Left ventricle myocardium inferior (tissue), 1 donor: ENCODE measurements around the gene C1orf116. TPM values are rescaled to one million over a fixed set of nuclear protein-coding genes. Genes with fewer than 3 reads are reported as not detected.

Source experiments
- DNase-seq: peaks from one replicate; pipeline ENCODE4 v3.0.0-alpha.2; 2020
- H3K27ac ChIP-seq: fragments of 200-600 bp; replicated peaks from 2 replicates; pipeline ENCODE4 v1.8.0; 2021
- H3K27me3 ChIP-seq: fragments of 200-600 bp; 2 replicates; pipeline ENCODE4 v1.8.0; 2021; ENCODE audit warnings: low read depth
- H3K36me3 ChIP-seq: fragments of 200-600 bp; 2 replicates; pipeline ENCODE4 v1.8.0; 2021
- H3K4me1 ChIP-seq: fragments of 200-600 bp; 2 replicates; pipeline ENCODE4 v1.8.0; 2021
- H3K4me3 ChIP-seq: fragments of 200-600 bp; 2 replicates; pipeline ENCODE4 v1.8.0; 2021; ENCODE audit warnings: mild to moderate bottlenecking, moderate library complexity
- H3K9me3 ChIP-seq: fragments of 200-600 bp; replicated peaks from 2 replicates; pipeline ENCODE4 v1.8.0; 2021
- CTCF ChIP-seq: fragments of 200-600 bp; IDR thresholded peaks from 2 replicates; pipeline ENCODE4 v1.8.0; 2021; ENCODE audit warnings: antibody characterized with exemption, mild to moderate bottlenecking, borderline replicate concordance
- intact Hi-C: fragments of 100-400 bp; cut with micrococcal nuclease; formaldehyde crosslinking; loops from one replicate; pipeline ENCODE4 v1.11.0; 2022
- total RNA-seq: library from RNA; stranded (reverse); fragmentation: NEBNext Ultra II Directional; extraction: Animal tissue kit (Norgen Biotek cat#: 25700); gene quantifications from one replicate; pipeline ENCODE4 v1.2.1, GENCODE V29; 2021
- donor health status: DM: no; HTN: yes; CAD: no; lungs with severe emphysema.

Gene C1orf116
- total RNA-seq, 1 donor from 2014 or later: 0.74 TPM

- no peak for DNase-seq
- peaks cover 4% of the 10 kb centered on the region for H3K27me3 ChIP-seq
- H3K4me3 ChIP-seq: no peak overlapping the region
- no peak overlapping the region for H3K27ac ChIP-seq
- H3K36me3 ChIP-seq: no peaks in the 10 kb centered on the region
- no peak for TF ChIP-seq CTCF
- no peaks in the 10 kb centered on the region for H3K9me3 ChIP-seq
- H3K4me1 ChIP-seq: peaks cover 10% of the 10 kb centered on the region
- intact Hi-C loops: no loop called here
These were observed 29.3 kb downstream of the C1orf116 start for GRCh38 chr1:207003210-207003609.

- Histone ChIP-seq H3K4me3 (no peak overlapping the region), H3K27me3 (peaks cover 4% of the 10 kb centered on the region), H3K4me1 (peaks cover 10% of the 10 kb centered on the region), H3K9me3 (no peaks in the 10 kb centered on the region), H3K36me3 (no peaks in the 10 kb centered on the region), H3K27ac (no peak overlapping the region)
- intact Hi-C loops: no loop called here
- TF ChIP-seq CTCF: no peak
- DNase-seq: no peak
These were observed 29.8 kb downstream of the C1orf116 start for GRCh38 chr1:207002724-207003146.

GRCh38 chr1:207001492-207002245, 30.9 kb downstream of the C1orf116 start:
- H3K36me3 ChIP-seq: no peaks in the 10 kb centered on the region
- H3K4me1 ChIP-seq: peaks cover 10% of the 10 kb centered on the region
- no peak overlapping the region for H3K4me3 ChIP-seq
- no peak overlapping the region for H3K27ac ChIP-seq
- H3K27me3 ChIP-seq: peaks cover 4% of the 10 kb centered on the region
- no peak for TF ChIP-seq CTCF
- H3K9me3 ChIP-seq: no peaks in the 10 kb centered on the region
- DNase-seq: no peak
- intact Hi-C loops: no loop called here

GRCh38 chr1:207000651-207001291, 31.8 kb downstream of the C1orf116 start:
- H3K4me1 ChIP-seq: peaks cover 10% of the 10 kb centered on the region
- H3K27ac ChIP-seq: no peak overlapping the region
- no peaks in the 10 kb centered on the region for H3K9me3 ChIP-seq
- H3K27me3 ChIP-seq: peaks cover 4% of the 10 kb centered on the region
- intact Hi-C loops: no loop called here
- no peak overlapping the region for H3K4me3 ChIP-seq
- H3K36me3 ChIP-seq: no peaks in the 10 kb centered on the region
- no peak for DNase-seq
- TF ChIP-seq CTCF: no peak

- Histone ChIP-seq H3K27me3 (peaks cover 18% of the 10 kb centered on the region), H3K27ac (no peak overlapping the region), H3K4me3 (no peak overlapping the region), H3K4me1 (no peaks in the 10 kb centered on the region), H3K36me3 (no peaks in the 10 kb centered on the region), H3K9me3 (no peaks in the 10 kb centered on the region)
- TF ChIP-seq CTCF: no peak
- no peak for DNase-seq
- intact Hi-C loops: no loop called here
These were observed 33.7 kb downstream of the C1orf116 start for GRCh38 chr1:206998816-206999215.
